Measurements from ENCODE around the gene SART3. TPM values are rescaled to one million over a fixed set of nuclear protein-coding genes. Genes with fewer than 3 reads are reported as not detected.

Gene SART3
- total and polyA plus RNA-seq, 2 of the 8 experiments (the other 6 are each of a cell fraction or from before 2014, with no cell fraction given), result 16.0 to 103 TPM

GRCh38 chr12:108498136-108498535 is 62.8 kb downstream of the SART3 start (continued):
- TF ChIP-seq E2F6 (IDR thresholded peaks at IDR 0.05), result no peak
- no peak for TF ChIP-seq TAF1 (IDR thresholded peaks at IDR 0.05; ENCODE audit: low read depth, low read length)
- no peak for TF ChIP-seq SIRT6 (IDR thresholded peaks at IDR 0.05; ENCODE audit: low read length)
- no peak for TF ChIP-seq POU5F1 (IDR thresholded peaks at IDR 0.05; ENCODE audit: low read depth, low read length)
- TF ChIP-seq CBX8 (IDR thresholded peaks at IDR 0.05; ENCODE audit: borderline replicate concordance, low read depth, low read length), result no peak
- no peak for TF ChIP-seq SP2 (IDR thresholded peaks at IDR 0.05; ENCODE audit: low read length)
- TF ChIP-seq EZH2 (IDR thresholded peaks at IDR 0.05; ENCODE audit: low read depth, low read length, severe bottlenecking), result no peak
- TF ChIP-seq MAX (IDR thresholded peaks at IDR 0.05), result no peak

Measured in H1 (cell line).